HG03439 (cell line): ENCODE measurements around the gene TRA2A.
A peak's percentile ranks its signal among the peaks of the same experiment; 100 is the strongest.
"Not testable (repeated sequence)": the region's sequence is repeated elsewhere in the genome, so short reads cannot be mapped to it uniquely, and the experiment has no call there.

Experiments
- ATAC-seq: cut with Tn5 transposase; IDR thresholded peaks from one replicate; pipeline ENCODE4 v1.9.1; 2021; ENCODE audit warnings: mild to moderate bottlenecking, moderate library complexity; ENCODE audit not compliant: unreplicated experiment

The TRA2A gene

GRCh38 chr7:23513746-23514145 lies 18.0 kb downstream of the TRA2A start:
- ATAC-seq = not testable (repeated sequence)

GRCh38 chr7:23494009-23494408 lies 37.8 kb downstream of the TRA2A start:
- ATAC-seq = no peak

- ATAC-seq = no peak
Measured at GRCh38 chr7:23491502-23491901, 40.3 kb downstream of the TRA2A start.

- ATAC-seq = peak; percentile 63
Measured at GRCh38 chr7:23490357-23491135, 41.2 kb downstream of the TRA2A start.

- not testable (repeated sequence) for ATAC-seq
Measured at GRCh38 chr7:23488714-23489113, 43.1 kb downstream of the TRA2A start.

GRCh38 chr7:23487670-23488069 lies 44.1 kb downstream of the TRA2A start:
- ATAC-seq = no peak

- no peak for ATAC-seq
Measured at GRCh38 chr7:23486002-23486773, 45.6 kb downstream of the TRA2A start.

GRCh38 chr7:23482686-23483085 lies 49.1 kb downstream of the TRA2A start:
- no peak for ATAC-seq

- ATAC-seq = no peak
Measured at GRCh38 chr7:23477962-23478866, 53.6 kb downstream of the TRA2A start.

- ATAC-seq = no peak
Measured at GRCh38 chr7:23477157-23477499, 54.7 kb downstream of the TRA2A start.

GRCh38 chr7:23476286-23477156 lies 55.3 kb downstream of the TRA2A start:
- no peak for ATAC-seq

- no peak for ATAC-seq
Measured at GRCh38 chr7:23475576-23475839, 56.3 kb downstream of the TRA2A start.

- no peak for ATAC-seq
Measured at GRCh38 chr7:23474829-23475575, 56.8 kb downstream of the TRA2A start.

GRCh38 chr7:23474094-23474828 lies 57.5 kb downstream of the TRA2A start:
- ATAC-seq = peak; percentile 70

GRCh38 chr7:23473844-23474093 lies 58.0 kb downstream of the TRA2A start:
- no peak for ATAC-seq

GRCh38 chr7:23472956-23473843 lies 58.6 kb downstream of the TRA2A start:
- ATAC-seq = no peak

GRCh38 chr7:23472556-23472955 lies 59.2 kb downstream of the TRA2A start:
- no peak for ATAC-seq

- ATAC-seq = no peak
Measured at GRCh38 chr7:23472046-23472445, 59.7 kb downstream of the TRA2A start.
